H9 (cell line): ENCODE data around the gene PMP22. TPM values are rescaled to one million over a fixed set of nuclear protein-coding genes. Genes with fewer than 3 reads are reported as not detected.

Experiments used
- DNase-seq: peaks from one replicate; pipeline ENCODE4 v3.0.0-alpha.2; 2017
- H2AFZ ChIP-seq: one replicate; pipeline ENCODE4 v1.6.1; 2013; ENCODE audit warnings: mild to moderate bottlenecking, low read length, control low read depth, moderate library complexity
- H2AK5ac ChIP-seq: 2 replicates; pipeline ENCODE4 v1.6.1; 2013; ENCODE audit warnings: low read length, control low read depth, mixed read lengths; ENCODE audit not compliant: insufficient read length
- H2BK120ac ChIP-seq: one replicate; pipeline ENCODE4 v1.6.1; 2013; ENCODE audit warnings: low read depth, mild to moderate bottlenecking, low read length, control low read depth, inconsistent platforms; ENCODE audit not compliant: poor library complexity, severe bottlenecking
- H2BK12ac ChIP-seq: 2 replicates; pipeline ENCODE4 v1.6.1; 2013; ENCODE audit warnings: low read length, control low read depth, mixed read lengths, low read depth; ENCODE audit not compliant: insufficient read length
- H2BK15ac ChIP-seq: 2 replicates; pipeline ENCODE4 v1.6.1; 2013; ENCODE audit warnings: low read depth, low read length, control low read depth
- H2BK20ac ChIP-seq: one replicate; pipeline ENCODE4 v1.6.1; 2013; ENCODE audit warnings: low read depth, mild to moderate bottlenecking, low read length, control low read depth, inconsistent platforms; ENCODE audit not compliant: poor library complexity, severe bottlenecking
- H2BK5ac ChIP-seq: 2 replicates; pipeline ENCODE4 v1.6.1; 2013; ENCODE audit warnings: low read length, control low read depth, mixed read lengths; ENCODE audit not compliant: insufficient read length
- H3K14ac ChIP-seq: 2 replicates; pipeline ENCODE4 v1.6.1; 2013; ENCODE audit warnings: low read length, control low read depth; ENCODE audit not compliant: insufficient read depth
- H3K18ac ChIP-seq: 2 replicates; pipeline ENCODE4 v1.6.1; 2013; ENCODE audit warnings: low read depth, mild to moderate bottlenecking, mixed read lengths, low read length, control low read depth; ENCODE audit not compliant: insufficient read length
- H3K23ac ChIP-seq: 2 replicates; pipeline ENCODE4 v1.6.1; 2013; ENCODE audit warnings: low read length, control low read depth, mixed read lengths, low read depth; ENCODE audit not compliant: insufficient read length
- H3K23me2 ChIP-seq: 2 replicates; pipeline ENCODE4 v1.6.1; 2013; ENCODE audit warnings: low read depth, mild to moderate bottlenecking, mixed read lengths, low read length, control low read depth; ENCODE audit not compliant: insufficient read length, poor library complexity, severe bottlenecking
- H3K27ac ChIP-seq: 2 replicates; pipeline ENCODE4 v1.5.1; 2013; ENCODE audit warnings: low read length, control low read depth, mixed read lengths, low read depth; ENCODE audit not compliant: insufficient read length
- H3K27me3 ChIP-seq: 2 replicates; pipeline ENCODE4 v1.6.1; 2013; ENCODE audit warnings: low read length, control low read depth, inconsistent platforms; ENCODE audit not compliant: insufficient read depth
- H3K4ac ChIP-seq: 2 replicates; pipeline ENCODE4 v1.6.1; 2013; ENCODE audit warnings: low read depth, mild to moderate bottlenecking, control low read depth, inconsistent platforms, low read length, moderate library complexity
- H3K4me1 ChIP-seq: 2 replicates; pipeline ENCODE4 v1.6.1; 2013; ENCODE audit warnings: low read length, control low read depth, inconsistent platforms; ENCODE audit not compliant: insufficient read depth
- H3K4me2 ChIP-seq: 2 replicates; pipeline ENCODE4 v1.6.1; 2013; ENCODE audit warnings: low read length, control low read depth, mixed read lengths; ENCODE audit not compliant: insufficient read length, insufficient read depth
- H3K56ac ChIP-seq: 2 replicates; pipeline ENCODE4 v1.6.1; 2013; ENCODE audit warnings: low read depth, mild to moderate bottlenecking, mixed read lengths, low read length, control low read depth; ENCODE audit not compliant: insufficient read length
- H3K79me1 ChIP-seq: 2 replicates; pipeline ENCODE4 v1.6.1; 2013; ENCODE audit warnings: low read depth, mild to moderate bottlenecking, moderate library complexity, low read length, control low read depth, inconsistent platforms; ENCODE audit not compliant: insufficient read depth, poor library complexity, severe bottlenecking
- H3K79me2 ChIP-seq: 2 replicates; pipeline ENCODE4 v1.6.1; 2013; ENCODE audit warnings: low read length, control low read depth, inconsistent platforms; ENCODE audit not compliant: insufficient read depth
- H3K9ac ChIP-seq: 2 replicates; pipeline ENCODE4 v1.6.1; 2013; ENCODE audit warnings: low read length, control low read depth, mixed read lengths; ENCODE audit not compliant: insufficient read length; ENCODE audit errors: extremely low read depth
- H3K9me3 ChIP-seq: one replicate; pipeline ENCODE4 v1.6.1; 2013; ENCODE audit warnings: low read depth, low read length, inconsistent platforms; ENCODE audit not compliant: control insufficient read depth
- H3T11ph ChIP-seq: one replicate; pipeline ENCODE4 v1.6.1; 2013; ENCODE audit warnings: mild to moderate bottlenecking, low read length, control low read depth, inconsistent platforms
- H4K20me1 ChIP-seq: one replicate; pipeline ENCODE4 v1.6.1; 2013; ENCODE audit not compliant: control insufficient read depth, insufficient read length, insufficient read depth
- H4K5ac ChIP-seq: 2 replicates; pipeline ENCODE4 v1.6.1; 2013; ENCODE audit warnings: low read depth, mild to moderate bottlenecking, mixed read lengths, low read length, control low read depth; ENCODE audit not compliant: insufficient read length
- H4K8ac ChIP-seq: replicated peaks from 2 replicates; pipeline ENCODE4 v1.6.1; 2013; ENCODE audit warnings: low read length, control low read depth, mixed read lengths, low read depth; ENCODE audit not compliant: insufficient read length
- H4K91ac ChIP-seq: 2 replicates; pipeline ENCODE4 v1.6.1; 2013; ENCODE audit warnings: low read depth, mild to moderate bottlenecking, moderate library complexity, mixed read lengths, low read length, control low read depth; ENCODE audit not compliant: insufficient read length
- H3K27ac Mint-ChIP-seq, 3 experiments: 2 replicates in 2 of 3; 3 replicates in 1 of 3; pipeline ENCODE4 v1.8.0; 2020 to 2021; ENCODE audit warnings: mixed read lengths in 3 of 3, mild to moderate bottlenecking in 1 of 3, moderate library complexity in 1 of 3
- H3K27me3 Mint-ChIP-seq: 2 replicates; pipeline ENCODE4 v1.8.0; 2021; ENCODE audit warnings: low read depth, mild to moderate bottlenecking, moderate library complexity, mixed read lengths
- H3K36me3 Mint-ChIP-seq, 3 experiments: 2 replicates in 2 of 3; 3 replicates in 1 of 3; pipeline ENCODE4 v1.8.0; 2020 to 2021; ENCODE audit warnings: low read depth in 3 of 3, mixed read lengths in 3 of 3; ENCODE audit not compliant: insufficient read depth in 1 of 3
- H3K4me1 Mint-ChIP-seq, 2 experiments: 2 replicates each; pipeline ENCODE4 v1.8.0; 2020; ENCODE audit warnings: mixed read lengths in 2 of 2
- H3K4me3 Mint-ChIP-seq, 2 experiments: 2 replicates in 1 of 2; 3 replicates in 1 of 2; pipeline ENCODE4 v1.8.0; 2020 to 2021; ENCODE audit warnings: mild to moderate bottlenecking in 2 of 2, mixed read lengths in 2 of 2, moderate library complexity in 1 of 2
- H3K9me3 Mint-ChIP-seq, 2 experiments: 2 replicates in 1 of 2; 3 replicates in 1 of 2; pipeline ENCODE4 v1.8.0; 2020; ENCODE audit warnings: mild to moderate bottlenecking in 2 of 2, mixed read lengths in 2 of 2, moderate library complexity in 1 of 2
- CTCF ChIP-seq: fragments of 200-600 bp; sonication (generic); conservative IDR thresholded peaks from 3 replicates; pipeline ENCODE4 v1.8.0; 2021; ENCODE audit warnings: antibody characterized with exemption, mild to moderate bottlenecking
- WGBS: extraction: QIAGEN DNeasy Blood & Tissue Kit; methylation state at CpG from one replicate; pipeline ENCODE4 v1.1.7; 2013; ENCODE audit warnings: missing lambda C conversion rate, low lambda C conversion rate, mixed read lengths; ENCODE audit not compliant: insufficient read length; ENCODE audit errors: extremely low coverage; 5-methylcytosine and 5-hydroxymethylcytosine counted together
- total RNA-seq: library from RNA; stranded (reverse); gene quantifications from 2 replicates; pipeline ENCODE4 v1.2.1, GENCODE V29; 2021

PMP22 gene
- total RNA-seq, 1 experiment from 2014 or later: 1.5 TPM

- no peaks in the 10 kb centered on the region for H4K20me1 ChIP-seq
- no peak overlapping the region for H3K14ac ChIP-seq
- H2BK5ac ChIP-seq: no peak overlapping the region
- no peak overlapping the region for H3K27ac ChIP-seq
- no peak overlapping the region for H3K9ac ChIP-seq
- no peak overlapping the region for H4K91ac ChIP-seq
- no peaks in the 10 kb centered on the region for H3K27me3 ChIP-seq
- no peaks in the 10 kb centered on the region for H3K9me3 ChIP-seq
- no peak for DNase-seq
- no peaks in the 10 kb centered on the region for H3K23me2 ChIP-seq
- H2BK12ac ChIP-seq: no peak overlapping the region
- no peaks in the 10 kb centered on the region for H3K9me3 Mint-ChIP-seq
- no peak overlapping the region for H4K8ac ChIP-seq
- no peak overlapping the region for H3T11ph ChIP-seq
- H3K4me3 Mint-ChIP-seq: no peak overlapping the region
- no CpG with 5 or more reads among the region's 7 CpGs for WGBS
- H3K79me1 ChIP-seq: no peaks in the 10 kb centered on the region
- H4K5ac ChIP-seq: no peak overlapping the region
- H3K4me1 ChIP-seq: no peaks in the 10 kb centered on the region
- H2BK20ac ChIP-seq: no peak overlapping the region
- no peak overlapping the region for H3K18ac ChIP-seq
- no peak overlapping the region for H2BK15ac ChIP-seq
- H3K79me2 ChIP-seq: no peaks in the 10 kb centered on the region
- no peaks in the 10 kb centered on the region for H3K4me1 Mint-ChIP-seq
- no peak overlapping the region for H3K4me2 ChIP-seq
- no peak overlapping the region for H3K27ac Mint-ChIP-seq
- no peak overlapping the region for H3K23ac ChIP-seq
- H2AFZ ChIP-seq: no peak overlapping the region
- no peaks in the 10 kb centered on the region for H3K36me3 Mint-ChIP-seq
- no peak overlapping the region for H2BK120ac ChIP-seq
- no peak overlapping the region for H3K56ac ChIP-seq
- H2AK5ac ChIP-seq: no peak overlapping the region
- H3K27me3 Mint-ChIP-seq: no peaks in the 10 kb centered on the region; the same call in 1 of the 2 replicates
- H3K4ac ChIP-seq: no peak overlapping the region
- TF ChIP-seq CTCF: no peak
Measured at GRCh38 chr17:15308758-15309157, 43.6 kb upstream of the PMP22 start.
